GM12864 (cell line): ENCODE measurements around the gene GNL1.

ENCODE experiments used
- DNase-seq: peaks from one replicate; pipeline ENCODE4 v3.0.0-alpha.2; 2011; ENCODE audit warnings: low read depth
- H3K4me3 ChIP-seq: 2 replicates; pipeline ENCODE4 v1.5.1; 2011; ENCODE audit warnings: mild to moderate bottlenecking, low read depth, low read length, control low read depth
- TF ChIP-seq, protein P1 (sequence below): IDR thresholded peaks from 2 replicates; pipeline ENCODE4 v1.5.1; 2011; ENCODE audit warnings: low read depth, mild to moderate bottlenecking, moderate library complexity, low read length, control low read depth, inconsistent platforms; ENCODE audit errors: missing control alignments

The GNL1 gene

DNA sequence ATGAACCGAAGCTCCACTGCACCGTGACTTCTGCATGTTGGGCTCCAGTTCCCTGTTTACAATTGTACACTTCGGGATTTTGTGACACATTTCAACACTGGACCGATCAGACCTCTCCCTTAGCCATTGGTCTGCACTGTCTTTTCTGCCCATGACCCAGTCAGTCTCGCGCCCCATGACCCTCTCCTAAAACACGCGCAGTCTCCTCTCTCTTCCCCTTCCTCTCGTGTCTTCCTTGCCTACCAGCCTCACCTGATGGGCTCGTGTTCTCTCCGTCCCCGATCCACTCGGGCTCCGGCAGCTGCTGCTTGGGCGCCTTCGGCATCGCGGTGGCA is 14.4 kb upstream of the GNL1 start:
- peak overlapping the region; percentile 86 for H3K4me3 ChIP-seq
- TF ChIP-seq, protein P1, sequence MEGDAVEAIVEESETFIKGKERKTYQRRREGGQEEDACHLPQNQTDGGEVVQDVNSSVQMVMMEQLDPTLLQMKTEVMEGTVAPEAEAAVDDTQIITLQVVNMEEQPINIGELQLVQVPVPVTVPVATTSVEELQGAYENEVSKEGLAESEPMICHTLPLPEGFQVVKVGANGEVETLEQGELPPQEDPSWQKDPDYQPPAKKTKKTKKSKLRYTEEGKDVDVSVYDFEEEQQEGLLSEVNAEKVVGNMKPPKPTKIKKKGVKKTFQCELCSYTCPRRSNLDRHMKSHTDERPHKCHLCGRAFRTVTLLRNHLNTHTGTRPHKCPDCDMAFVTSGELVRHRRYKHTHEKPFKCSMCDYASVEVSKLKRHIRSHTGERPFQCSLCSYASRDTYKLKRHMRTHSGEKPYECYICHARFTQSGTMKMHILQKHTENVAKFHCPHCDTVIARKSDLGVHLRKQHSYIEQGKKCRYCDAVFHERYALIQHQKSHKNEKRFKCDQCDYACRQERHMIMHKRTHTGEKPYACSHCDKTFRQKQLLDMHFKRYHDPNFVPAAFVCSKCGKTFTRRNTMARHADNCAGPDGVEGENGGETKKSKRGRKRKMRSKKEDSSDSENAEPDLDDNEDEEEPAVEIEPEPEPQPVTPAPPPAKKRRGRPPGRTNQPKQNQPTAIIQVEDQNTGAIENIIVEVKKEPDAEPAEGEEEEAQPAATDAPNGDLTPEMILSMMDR = no peak
- DNase-seq = no peak

DNA sequence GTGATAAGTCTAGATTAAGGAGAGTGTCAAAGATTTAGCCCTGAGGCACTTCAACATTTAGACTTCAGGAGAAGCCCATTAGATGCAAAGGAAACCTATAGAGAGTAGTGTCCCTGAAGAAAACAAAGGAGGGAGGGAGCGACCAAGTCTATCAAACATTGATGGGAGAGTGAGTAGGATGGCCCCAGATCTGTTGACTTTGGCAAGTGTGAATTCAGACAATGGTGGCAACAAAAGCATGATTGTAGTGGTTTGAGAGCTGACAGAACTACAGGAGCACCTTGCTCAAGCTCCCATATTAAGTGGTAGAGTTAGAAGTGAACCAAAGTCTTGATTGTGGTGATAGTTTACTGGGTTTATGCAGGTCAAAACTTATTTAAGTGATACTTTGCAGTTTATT is 14.0 kb upstream of the GNL1 start:
- DNase-seq = no peak
- H3K4me3 ChIP-seq = peak overlapping the region; percentile 86
- TF ChIP-seq, protein P1 = no peak

DNA sequence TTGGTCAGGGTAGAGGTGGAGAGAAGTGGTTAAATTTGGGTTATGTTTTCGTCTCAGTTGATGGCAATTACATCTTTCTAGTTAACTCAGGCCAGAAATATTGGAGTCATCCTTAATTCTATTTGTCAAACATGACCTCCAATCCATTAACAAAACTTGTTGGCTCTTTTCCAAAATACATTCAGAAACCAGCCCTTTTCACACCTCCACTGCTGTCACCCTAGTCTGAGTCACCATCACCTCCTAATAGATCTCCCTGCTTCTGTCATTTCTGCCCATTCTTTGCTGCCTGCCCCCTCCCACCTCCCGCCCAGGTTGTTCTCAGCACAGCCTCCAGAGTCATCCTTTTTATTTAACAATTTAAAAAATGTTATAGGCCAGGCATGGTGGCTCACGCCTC is 12.0 kb upstream of the GNL1 start:
- no peak for DNase-seq
- no peak overlapping the region for H3K4me3 ChIP-seq
- TF ChIP-seq, protein P1 = no peak

DNA sequence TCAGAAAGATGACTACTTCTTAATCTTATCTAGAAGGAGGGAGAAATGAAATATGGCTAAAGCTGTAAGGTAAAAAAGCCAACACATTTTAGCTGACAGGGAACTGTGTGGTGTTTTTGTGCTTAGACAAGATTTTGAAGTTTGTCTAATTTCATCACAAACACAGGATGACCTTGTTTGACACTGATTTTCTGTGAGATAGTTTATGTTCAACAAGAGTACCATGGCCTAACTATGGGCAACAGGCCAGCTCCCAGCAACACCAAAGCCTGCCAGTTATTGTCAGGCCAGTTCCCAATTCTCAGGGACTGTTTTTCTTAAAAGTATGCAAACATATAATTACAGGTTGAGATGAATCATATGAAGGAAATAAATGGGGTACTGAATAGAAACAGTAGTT is 9.5 kb upstream of the GNL1 start:
- no peak overlapping the region for H3K4me3 ChIP-seq
- DNase-seq = no peak
- TF ChIP-seq, protein P1 = no peak

DNA sequence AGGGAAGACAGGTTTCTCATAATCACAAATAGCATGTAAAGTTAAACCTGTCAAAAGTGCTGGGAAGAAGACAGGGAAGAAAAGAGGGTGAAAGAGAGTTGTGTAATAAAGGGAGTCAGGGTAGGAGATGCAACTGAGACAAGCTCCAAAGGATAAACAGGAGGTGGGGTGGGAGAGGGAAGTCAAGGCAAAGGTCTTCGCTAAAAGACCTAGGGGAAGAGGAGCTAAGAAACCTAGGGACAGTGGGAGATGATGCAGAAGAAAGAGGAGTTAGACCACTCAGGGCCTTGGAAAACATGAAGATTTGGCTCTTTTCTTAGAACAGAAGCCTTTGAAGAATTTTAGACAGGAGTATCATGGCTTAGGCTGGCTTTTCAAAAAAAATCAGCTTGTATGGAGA is 7.8 kb upstream of the GNL1 start:
- TF ChIP-seq, protein P1 = no peak
- no peak for DNase-seq
- no peak overlapping the region for H3K4me3 ChIP-seq

DNA sequence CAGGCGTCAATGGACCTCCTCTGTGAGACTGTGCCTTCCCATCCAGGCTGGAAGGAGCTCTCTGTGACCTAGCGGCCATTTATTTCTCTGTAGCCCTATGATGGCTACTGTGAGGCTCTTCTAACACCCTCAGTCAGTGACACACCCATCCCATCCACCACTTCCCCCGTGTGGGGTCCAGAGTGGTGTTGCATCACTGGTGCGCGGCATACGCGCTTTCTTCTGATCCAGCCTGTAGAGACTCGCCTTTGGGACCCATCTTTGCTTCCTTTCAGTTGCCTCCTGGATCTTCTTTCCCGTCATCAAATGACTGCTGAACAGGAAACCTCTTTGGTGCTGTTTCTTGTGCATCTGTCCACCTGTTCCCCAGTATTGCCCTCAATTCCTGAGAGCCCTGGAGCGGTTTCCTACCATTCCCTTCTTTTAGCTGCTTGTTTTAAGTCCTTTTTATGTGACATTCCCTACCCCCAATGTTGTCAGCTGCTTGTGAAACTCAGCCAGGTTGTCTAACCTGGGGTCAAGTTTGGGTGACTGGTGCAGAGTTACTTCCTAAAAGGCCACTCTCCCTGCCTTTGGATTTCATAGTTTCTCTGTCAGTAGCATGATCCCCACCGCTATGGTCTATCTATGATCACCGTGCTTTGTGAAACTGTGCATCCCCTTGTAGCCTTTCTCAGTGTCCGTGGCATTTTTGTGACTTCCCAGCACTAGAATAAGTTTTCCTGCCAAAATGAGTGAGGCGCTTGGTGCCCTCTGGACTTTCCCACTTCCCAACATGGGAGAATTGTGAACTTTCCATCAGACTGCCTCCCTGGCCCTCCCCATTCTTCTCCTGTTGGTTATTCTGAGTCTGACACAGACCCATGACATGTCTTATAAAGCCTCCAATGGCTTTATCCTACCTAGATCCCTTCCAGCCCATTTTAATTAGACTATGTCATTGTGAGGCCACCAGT is 6.5 kb upstream of the GNL1 start:
- H3K4me3 ChIP-seq = no peak overlapping the region
- no peak for DNase-seq
- TF ChIP-seq, protein P1 = no peak

DNA sequence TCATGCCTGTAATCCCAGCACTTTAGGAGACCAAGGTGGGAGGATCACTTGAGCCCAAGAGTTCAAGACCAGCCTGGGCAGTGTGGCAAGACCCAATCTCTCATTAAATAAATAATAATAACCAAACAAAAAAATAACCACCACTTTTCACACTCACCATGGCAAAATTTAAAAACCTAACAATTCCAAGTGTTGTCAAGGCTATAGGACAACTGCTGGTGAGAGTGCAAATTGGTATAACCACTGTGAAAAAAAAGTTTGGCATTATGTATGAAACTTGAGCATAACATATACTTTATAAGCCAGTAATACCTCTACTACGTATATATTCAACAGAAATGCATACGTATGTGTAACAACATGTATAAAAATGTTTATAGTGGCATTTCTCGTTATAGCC is 4.6 kb upstream of the GNL1 start:
- DNase-seq = no peak
- TF ChIP-seq, protein P1 = no peak
- no peak overlapping the region for H3K4me3 ChIP-seq
